Colonic mucosa (tissue), 4 donors: ENCODE measurements around the gene CAMTA1. TPM values are rescaled to one million over a fixed set of nuclear protein-coding genes. Genes with fewer than 3 reads are reported as not detected.

Experiments used
- DNase-seq: peaks from one replicate; pipeline ENCODE4 v3.0.0-alpha.2; 2020
- H3K27ac ChIP-seq: fragments of 200-600 bp; one replicate; pipeline ENCODE4 v1.8.0; 2021
- H3K27me3 ChIP-seq: fragments of 200-600 bp; one replicate; pipeline ENCODE4 v1.8.0; 2021
- H3K36me3 ChIP-seq: fragments of 200-600 bp; one replicate; pipeline ENCODE4 v1.8.0; 2021
- H3K4me1 ChIP-seq: fragments of 200-600 bp; one replicate; pipeline ENCODE4 v1.8.0; 2021; ENCODE audit warnings: mild to moderate bottlenecking
- H3K4me3 ChIP-seq: fragments of 200-600 bp; one replicate; pipeline ENCODE4 v1.8.0; 2021
- H3K9ac ChIP-seq, 2 donors: one replicate each; pipeline ENCODE4 v1.7.0; 2013; ENCODE audit warnings: control low read depth in 2 of 2, low read depth in 2 of 2, low read length in 2 of 2
- H3K9me3 ChIP-seq: fragments of 200-600 bp; one replicate; pipeline ENCODE4 v1.8.0; 2021
- intact Hi-C: fragments of 100-400 bp; cut with DNase I; formaldehyde crosslinking; loops from one replicate; pipeline ENCODE4 v1.14.1; 2022
- total RNA-seq, 2 donors: library from RNA; stranded (reverse); fragmentation: NEBNext Ultra II Directional in 1 of 2; extraction: Animal tissue kit (Norgen Biotek cat#: 25700) in 1 of 2; gene quantifications; one replicate each; pipeline ENCODE4 v1.2.1, GENCODE V29; 2021
- TF ChIP-seq, protein P1 (sequence below): fragments of 200-600 bp; IDR thresholded peaks from one replicate; pipeline ENCODE4 v1.8.0; 2022; ENCODE audit warnings: antibody characterized with exemption, mild to moderate bottlenecking
- donor health status: healthy.
- donor health status: DM: no; HTN: no; CAD: no.
- donor health status: DM: no; HTN: no; CAD: no.

The CAMTA1 gene
- total RNA-seq, 2 donors from 2014 or later: 76.8 to 92.8 TPM

DNA sequence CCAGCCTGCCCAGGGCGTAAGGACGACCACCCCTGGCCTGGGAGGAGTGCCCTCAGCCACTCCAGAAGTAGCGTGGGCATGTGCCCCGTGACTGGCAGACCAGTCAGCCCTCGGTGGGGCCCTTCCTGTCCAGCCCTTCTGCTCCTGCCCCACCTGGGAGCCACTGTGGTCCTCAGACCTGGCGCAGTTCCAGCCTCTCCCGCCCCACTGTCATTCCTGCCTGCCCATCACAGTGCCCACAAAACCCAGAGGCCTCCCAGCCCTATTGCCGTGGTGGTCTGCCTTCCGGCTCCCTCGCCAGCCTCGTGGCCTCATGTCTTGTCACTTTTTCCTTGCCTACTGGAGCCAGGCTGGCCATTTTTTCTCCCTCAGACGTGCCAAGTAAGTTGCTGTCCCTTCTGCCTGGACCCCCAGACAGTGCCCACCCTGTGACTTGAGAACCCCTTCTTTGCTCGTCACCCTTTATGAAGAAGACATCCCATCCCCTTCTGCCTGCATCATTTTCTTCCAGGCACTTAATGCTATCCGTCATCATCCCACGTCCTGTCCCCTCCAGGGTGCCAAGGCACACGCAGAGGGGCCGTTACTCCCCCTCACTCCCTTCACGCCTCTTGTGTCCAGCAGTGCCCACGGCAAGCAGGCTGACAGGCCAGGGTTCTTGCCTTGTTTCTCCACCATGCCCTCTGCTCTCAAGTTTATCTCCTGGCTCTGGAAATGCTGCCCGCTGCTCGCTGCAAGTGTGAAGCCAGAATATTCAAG lies 122.6 kb downstream of the CAMTA1 start:
- Histone ChIP-seq H3K36me3 (no peaks in the 10 kb centered on the region), H3K27me3 (no peaks in the 10 kb centered on the region), H3K4me3 (no peak overlapping the region), H3K4me1 (no peaks in the 10 kb centered on the region), H3K9me3 (no peaks in the 10 kb centered on the region), H3K9ac (no peak overlapping the region), H3K27ac (no peak overlapping the region)
- TF ChIP-seq, protein P1, sequence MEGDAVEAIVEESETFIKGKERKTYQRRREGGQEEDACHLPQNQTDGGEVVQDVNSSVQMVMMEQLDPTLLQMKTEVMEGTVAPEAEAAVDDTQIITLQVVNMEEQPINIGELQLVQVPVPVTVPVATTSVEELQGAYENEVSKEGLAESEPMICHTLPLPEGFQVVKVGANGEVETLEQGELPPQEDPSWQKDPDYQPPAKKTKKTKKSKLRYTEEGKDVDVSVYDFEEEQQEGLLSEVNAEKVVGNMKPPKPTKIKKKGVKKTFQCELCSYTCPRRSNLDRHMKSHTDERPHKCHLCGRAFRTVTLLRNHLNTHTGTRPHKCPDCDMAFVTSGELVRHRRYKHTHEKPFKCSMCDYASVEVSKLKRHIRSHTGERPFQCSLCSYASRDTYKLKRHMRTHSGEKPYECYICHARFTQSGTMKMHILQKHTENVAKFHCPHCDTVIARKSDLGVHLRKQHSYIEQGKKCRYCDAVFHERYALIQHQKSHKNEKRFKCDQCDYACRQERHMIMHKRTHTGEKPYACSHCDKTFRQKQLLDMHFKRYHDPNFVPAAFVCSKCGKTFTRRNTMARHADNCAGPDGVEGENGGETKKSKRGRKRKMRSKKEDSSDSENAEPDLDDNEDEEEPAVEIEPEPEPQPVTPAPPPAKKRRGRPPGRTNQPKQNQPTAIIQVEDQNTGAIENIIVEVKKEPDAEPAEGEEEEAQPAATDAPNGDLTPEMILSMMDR: no peak
- DNase-seq: no peak
- intact Hi-C loops: no loop called here

DNA sequence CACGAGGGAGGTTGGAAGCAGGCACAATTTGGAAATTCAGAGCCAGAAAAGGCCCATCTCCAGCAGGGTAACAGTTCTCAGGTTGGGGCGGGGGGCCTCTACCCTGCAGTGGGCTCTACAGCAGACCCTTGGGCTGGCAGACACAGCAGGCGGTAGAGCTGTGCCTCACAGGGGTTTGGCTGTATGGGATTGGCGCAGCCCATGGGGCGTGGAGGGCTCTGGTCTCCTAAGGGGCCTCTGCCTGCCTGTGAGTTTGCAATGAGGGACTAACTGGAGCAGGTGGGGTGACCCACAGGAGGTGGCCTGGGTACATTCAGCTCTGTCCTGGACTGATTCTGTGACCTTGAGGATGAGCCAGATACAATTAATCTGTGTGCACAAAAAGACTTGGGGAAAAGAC lies 124.1 kb downstream of the CAMTA1 start:
- Histone ChIP-seq H3K27ac (no peak overlapping the region), H3K36me3 (no peaks in the 10 kb centered on the region), H3K4me3 (no peak overlapping the region), H3K9me3 (no peaks in the 10 kb centered on the region), H3K4me1 (no peaks in the 10 kb centered on the region), H3K27me3 (no peaks in the 10 kb centered on the region), H3K9ac (no peak overlapping the region)
- DNase-seq: no peak
- TF ChIP-seq, protein P1: no peak
- intact Hi-C loops: no loop called here

DNA sequence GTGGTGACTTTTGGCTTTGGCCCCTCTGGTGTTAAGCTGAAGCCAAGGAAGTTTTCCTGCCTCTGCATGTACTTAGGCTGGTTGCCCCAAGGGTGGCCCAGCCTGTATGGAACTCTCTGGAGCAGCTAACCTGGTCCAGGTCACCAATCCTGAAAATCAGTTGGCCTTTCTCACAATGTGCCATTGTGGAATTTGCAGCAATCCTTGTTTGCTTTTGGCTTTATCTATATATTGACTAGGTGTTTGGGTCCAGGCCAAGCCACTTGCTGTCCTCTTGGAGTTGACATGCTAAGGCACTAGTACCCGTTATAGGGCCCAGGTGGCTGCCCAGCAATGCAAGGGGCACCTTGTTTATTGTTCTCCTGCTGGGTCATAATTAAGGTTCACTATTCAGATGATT lies 124.6 kb downstream of the CAMTA1 start:
- Histone ChIP-seq H3K36me3 (no peaks in the 10 kb centered on the region), H3K9me3 (no peaks in the 10 kb centered on the region), H3K4me3 (no peak overlapping the region), H3K27ac (no peak overlapping the region), H3K27me3 (no peaks in the 10 kb centered on the region), H3K9ac (no peak overlapping the region), H3K4me1 (no peaks in the 10 kb centered on the region)
- intact Hi-C loops: no loop called here
- TF ChIP-seq, protein P1: no peak
- DNase-seq: no peak

DNA sequence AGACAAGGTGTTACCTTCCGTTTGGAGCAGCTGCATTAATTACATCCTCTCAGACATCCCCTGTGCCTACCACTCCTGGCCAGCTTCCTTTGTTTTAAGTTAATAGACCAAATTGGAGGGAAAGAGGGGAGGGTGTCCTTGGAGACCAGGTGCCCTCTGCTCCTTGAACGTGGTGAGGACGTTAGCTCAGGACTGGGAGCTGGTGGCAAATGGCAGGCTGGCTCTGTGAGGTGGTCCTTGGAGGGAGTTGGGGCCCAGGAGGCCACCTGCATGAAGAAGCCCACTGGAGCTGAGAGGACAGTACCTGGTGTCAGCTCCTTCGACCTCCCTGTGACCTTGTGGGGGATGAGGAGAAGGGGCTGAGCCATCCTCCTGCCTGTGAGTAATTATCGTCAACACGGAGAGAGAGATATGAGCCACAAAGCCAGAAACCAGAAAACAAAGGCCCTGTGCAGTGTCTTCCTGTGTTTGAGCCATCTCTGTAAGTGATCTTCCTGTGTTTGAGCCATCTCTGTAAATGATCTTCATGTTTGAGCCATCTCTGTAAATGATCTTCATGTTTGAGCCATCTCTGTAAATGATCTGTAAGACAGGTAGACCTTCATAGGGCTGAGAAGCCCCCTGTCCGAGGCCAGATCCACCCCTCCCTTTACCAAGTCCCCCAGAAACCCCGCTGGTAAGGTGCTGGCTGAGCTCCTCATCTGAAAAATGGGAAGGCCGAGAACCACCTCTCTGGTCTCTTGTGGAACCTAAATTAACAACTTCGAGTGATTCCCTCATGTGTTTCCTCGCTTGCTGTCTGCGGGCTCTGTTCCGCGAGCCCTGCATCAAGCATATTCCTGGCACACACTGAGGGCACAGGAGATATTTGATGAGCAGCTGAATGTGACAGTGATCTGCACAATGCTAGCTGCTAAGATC lies 126.0 kb downstream of the CAMTA1 start:
- H3K27me3 ChIP-seq: no peaks in the 10 kb centered on the region
- TF ChIP-seq, protein P1: no peak

DNA sequence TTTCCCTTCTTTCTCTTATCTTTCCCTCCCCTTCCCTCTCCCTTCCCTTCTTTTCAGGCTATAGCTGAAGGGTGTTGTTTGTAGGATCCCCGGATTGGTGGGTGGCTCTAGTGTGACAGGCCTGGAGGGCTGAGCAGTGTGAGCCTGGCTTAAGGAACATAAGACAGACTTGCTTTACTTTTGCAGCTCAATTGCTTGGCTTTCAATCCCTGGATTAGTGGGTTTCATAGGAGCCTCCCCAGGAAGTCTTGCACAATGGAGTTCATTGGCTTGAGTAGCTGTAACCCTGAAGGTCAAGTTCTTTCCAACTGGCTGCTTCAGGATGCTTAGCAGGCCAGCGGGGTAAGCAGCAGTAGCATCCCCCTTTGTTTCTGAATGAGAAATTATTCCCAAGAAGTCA lies 126.7 kb downstream of the CAMTA1 start:
- DNase-seq: no peak
- H3K9me3 ChIP-seq: no peaks in the 10 kb centered on the region
- intact Hi-C loops: no loop called here
- TF ChIP-seq, protein P1: no peak
- no peak overlapping the region for H3K27ac ChIP-seq
- no peaks in the 10 kb centered on the region for H3K27me3 ChIP-seq
- H3K4me1 ChIP-seq: no peaks in the 10 kb centered on the region
- no peak overlapping the region for H3K4me3 ChIP-seq
- H3K9ac ChIP-seq: peak overlapping the region in 1 of 2 donors; percentile 3
- H3K36me3 ChIP-seq: no peaks in the 10 kb centered on the region

More for the DNA sequence above, 126.0 kb downstream of the CAMTA1 start:
- no peak for DNase-seq
- H3K9ac ChIP-seq: peak overlapping the region in 1 of 2 donors; percentile 3
- no peaks in the 10 kb centered on the region for H3K9me3 ChIP-seq
- H3K36me3 ChIP-seq: no peaks in the 10 kb centered on the region
- no peaks in the 10 kb centered on the region for H3K4me1 ChIP-seq
- no peak overlapping the region for H3K4me3 ChIP-seq
- no peak overlapping the region for H3K27ac ChIP-seq
- intact Hi-C loops: no loop called here
